Measurements from ENCODE around the gene ADI1. TPM values are rescaled to one million over a fixed set of nuclear protein-coding genes. Genes with fewer than 3 reads are reported as not detected.

ADI1 gene
- total RNA-seq, 2 experiments from 2014 or later = 28.4 to 30.2 TPM

DNA sequence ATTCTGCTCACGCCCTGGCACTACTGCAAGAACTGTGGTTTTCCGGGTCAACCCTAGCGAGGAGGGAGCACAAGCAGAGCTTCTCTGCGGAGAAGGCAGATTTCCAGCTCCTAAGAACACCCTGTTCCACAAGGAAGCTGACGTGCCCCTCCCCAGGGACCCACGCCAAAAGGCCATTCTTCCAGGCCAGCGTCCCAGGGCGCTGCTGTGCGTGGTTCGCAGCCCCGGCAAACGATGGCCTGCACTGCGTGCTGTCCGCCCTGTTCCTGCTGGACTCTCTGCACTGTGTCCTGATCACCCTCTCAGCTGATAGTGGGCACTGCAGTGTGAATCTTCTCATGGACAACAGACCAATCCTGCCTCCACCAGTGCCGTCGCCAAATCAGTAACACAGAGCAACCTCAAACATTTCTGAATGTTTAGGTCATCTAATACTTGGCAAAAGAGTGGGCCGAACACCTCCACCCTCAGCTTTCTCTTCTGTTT is 49.1 kb downstream of the ADI1 start:
- intact Hi-C loops (cut with DNase I, micrococcal nuclease) = no loop called here
- ChIA-PET CTCF (no interaction called here), POLR2A (no interaction called here)
- Mint-ChIP-seq H3K4me1 (ENCODE audit: low read depth) (no peaks in the 10 kb centered on the region), H3K36me3 (ENCODE audit: low read depth) (peaks cover 98% of the 10 kb centered on the region), H3K27me3 (no peaks in the 10 kb centered on the region), H3K4me3 (no peak overlapping the region), H3K27ac (no peak overlapping the region), H3K9me3 (no peaks in the 10 kb centered on the region)
- Histone ChIP-seq H3K27me3 (ENCODE audit: control insufficient read depth in 1 of 2, insufficient read depth in 2 of 2, low read length in 2 of 2) (no peaks in the 10 kb centered on the region), H3K9me3 (ENCODE audit: control insufficient read depth in 1 of 2, insufficient read depth in 1 of 2, low read length in 2 of 2) (no peaks in the 10 kb centered on the region), H3K27ac (ENCODE audit: low read depth in 1 of 2, low read length in 2 of 2) (no peak overlapping the region), H3K4me1 (ENCODE audit: insufficient read depth, low read length) (no peaks in the 10 kb centered on the region), H3K36me3 (ENCODE audit: insufficient read depth, low read length) (peaks cover 77% of the 10 kb centered on the region), H3K4me3 (ENCODE audit: low read length) (no peak overlapping the region)
- no peak for DNase-seq
- TF ChIP-seq, protein P1, sequence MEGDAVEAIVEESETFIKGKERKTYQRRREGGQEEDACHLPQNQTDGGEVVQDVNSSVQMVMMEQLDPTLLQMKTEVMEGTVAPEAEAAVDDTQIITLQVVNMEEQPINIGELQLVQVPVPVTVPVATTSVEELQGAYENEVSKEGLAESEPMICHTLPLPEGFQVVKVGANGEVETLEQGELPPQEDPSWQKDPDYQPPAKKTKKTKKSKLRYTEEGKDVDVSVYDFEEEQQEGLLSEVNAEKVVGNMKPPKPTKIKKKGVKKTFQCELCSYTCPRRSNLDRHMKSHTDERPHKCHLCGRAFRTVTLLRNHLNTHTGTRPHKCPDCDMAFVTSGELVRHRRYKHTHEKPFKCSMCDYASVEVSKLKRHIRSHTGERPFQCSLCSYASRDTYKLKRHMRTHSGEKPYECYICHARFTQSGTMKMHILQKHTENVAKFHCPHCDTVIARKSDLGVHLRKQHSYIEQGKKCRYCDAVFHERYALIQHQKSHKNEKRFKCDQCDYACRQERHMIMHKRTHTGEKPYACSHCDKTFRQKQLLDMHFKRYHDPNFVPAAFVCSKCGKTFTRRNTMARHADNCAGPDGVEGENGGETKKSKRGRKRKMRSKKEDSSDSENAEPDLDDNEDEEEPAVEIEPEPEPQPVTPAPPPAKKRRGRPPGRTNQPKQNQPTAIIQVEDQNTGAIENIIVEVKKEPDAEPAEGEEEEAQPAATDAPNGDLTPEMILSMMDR (IDR thresholded peaks at IDR 0.05) = no peak
- no peak for ATAC-seq (ENCODE audit: poor library complexity)

DNA sequence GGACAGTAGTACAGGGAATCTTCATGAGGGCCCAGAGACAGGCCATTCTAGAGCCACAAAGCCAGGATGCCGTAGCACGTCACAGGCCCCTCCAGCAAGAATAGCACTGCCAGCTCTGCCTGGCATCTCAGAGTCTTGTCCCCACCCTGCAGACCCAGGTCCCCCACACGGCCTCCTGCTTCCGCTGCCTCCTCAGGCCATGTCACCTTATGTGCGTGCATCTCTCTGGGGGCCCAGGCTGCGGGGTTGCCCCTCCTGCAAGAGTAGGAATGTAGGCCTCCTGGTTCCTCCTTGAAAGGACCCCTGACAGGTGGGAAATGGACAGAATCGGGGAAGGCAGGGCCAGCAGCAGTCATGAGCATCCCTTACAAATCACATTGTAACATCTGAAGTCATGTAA is 49.8 kb downstream of the ADI1 start:
- Mint-ChIP-seq H3K27me3 (no peaks in the 10 kb centered on the region), H3K27ac (no peak overlapping the region), H3K4me3 (no peak overlapping the region), H3K9me3 (no peaks in the 10 kb centered on the region), H3K4me1 (ENCODE audit: low read depth) (no peaks in the 10 kb centered on the region), H3K36me3 (ENCODE audit: low read depth) (peaks cover 98% of the 10 kb centered on the region)
- ATAC-seq (ENCODE audit: poor library complexity) (no peak), DNase-seq (no peak)
- ChIA-PET CTCF (no interaction called here), POLR2A (no interaction called here)
- Histone ChIP-seq H3K36me3 (ENCODE audit: insufficient read depth, low read length) (peaks cover 84% of the 10 kb centered on the region), H3K9me3 (ENCODE audit: control insufficient read depth in 1 of 2, insufficient read depth in 1 of 2, low read length in 2 of 2) (no peaks in the 10 kb centered on the region), H3K4me3 (ENCODE audit: low read length) (no peak overlapping the region), H3K27ac (ENCODE audit: low read depth in 1 of 2, low read length in 2 of 2) (no peak overlapping the region), H3K27me3 (ENCODE audit: control insufficient read depth in 1 of 2, insufficient read depth in 2 of 2, low read length in 2 of 2) (no peaks in the 10 kb centered on the region), H3K4me1 (ENCODE audit: insufficient read depth, low read length) (no peaks in the 10 kb centered on the region)
- TF ChIP-seq, protein P1 (IDR thresholded peaks at IDR 0.05) = no peak
- intact Hi-C loops (cut with DNase I, micrococcal nuclease) = no loop called here

DNA sequence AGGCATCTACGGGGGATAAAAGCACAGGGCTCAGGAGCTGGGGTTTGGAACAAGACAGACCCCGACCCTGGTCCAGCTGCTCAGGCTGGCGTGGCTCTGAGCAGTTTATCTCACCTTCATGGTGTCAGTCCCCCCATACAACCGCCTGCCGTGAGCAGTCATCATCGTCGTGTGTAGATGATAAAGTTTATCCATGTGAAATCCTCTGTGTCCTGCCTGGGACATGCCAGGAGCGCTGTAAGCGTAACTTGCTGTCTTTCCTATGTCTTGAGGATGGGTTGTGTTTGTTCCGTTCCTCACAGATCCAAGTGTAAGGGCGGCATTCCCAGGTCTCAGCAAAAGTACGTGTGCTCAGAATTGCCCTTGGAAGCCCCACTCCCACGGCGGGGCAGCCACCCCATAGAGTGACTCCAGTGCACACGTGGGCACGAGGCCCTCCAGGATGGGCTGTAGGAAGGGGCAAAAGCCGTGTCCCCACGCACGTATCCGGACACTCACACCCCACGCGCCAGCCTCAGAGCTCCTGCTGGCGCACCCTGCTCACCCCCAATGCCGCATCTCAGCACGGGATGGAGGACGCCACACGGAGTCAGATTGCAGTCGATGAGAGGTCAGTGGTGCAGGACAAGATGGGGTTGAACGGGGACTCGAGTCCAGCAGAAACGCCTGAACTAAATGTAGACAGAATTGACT is 50.9 kb downstream of the ADI1 start:
- H3K27me3 Mint-ChIP-seq = no peaks in the 10 kb centered on the region
- Histone ChIP-seq H3K9me3 (ENCODE audit: control insufficient read depth in 1 of 2, insufficient read depth in 1 of 2, low read length in 2 of 2) (no peaks in the 10 kb centered on the region), H3K27ac (ENCODE audit: low read depth in 1 of 2, low read length in 2 of 2) (no peak overlapping the region), H3K27me3 (ENCODE audit: control insufficient read depth in 1 of 2, insufficient read depth in 2 of 2, low read length in 2 of 2) (no peaks in the 10 kb centered on the region), H3K4me1 (ENCODE audit: insufficient read depth, low read length) (no peaks in the 10 kb centered on the region), H3K4me3 (ENCODE audit: low read length) (no peak overlapping the region), H3K36me3 (ENCODE audit: insufficient read depth, low read length) (peaks cover 86% of the 10 kb centered on the region)
- ChIA-PET CTCF (no interaction called here), POLR2A (no interaction called here)
- ATAC-seq (ENCODE audit: poor library complexity) (no peak), DNase-seq (no peak)
- H3K27ac Mint-ChIP-seq = no peak overlapping the region
- no peaks in the 10 kb centered on the region for H3K4me1 Mint-ChIP-seq (ENCODE audit: low read depth)
- H3K9me3 Mint-ChIP-seq = no peaks in the 10 kb centered on the region
- TF ChIP-seq, protein P1 (IDR thresholded peaks at IDR 0.05) = no peak
- intact Hi-C loops (cut with DNase I, micrococcal nuclease) = no loop called here
- H3K4me3 Mint-ChIP-seq = no peak overlapping the region
- peaks cover 95% of the 10 kb centered on the region for H3K36me3 Mint-ChIP-seq (ENCODE audit: low read depth)

Data from CD4-positive, alpha-beta T cell (primary cell).